Measurements from ENCODE around the gene DNAJB6.

Gene DNAJB6

DNA sequence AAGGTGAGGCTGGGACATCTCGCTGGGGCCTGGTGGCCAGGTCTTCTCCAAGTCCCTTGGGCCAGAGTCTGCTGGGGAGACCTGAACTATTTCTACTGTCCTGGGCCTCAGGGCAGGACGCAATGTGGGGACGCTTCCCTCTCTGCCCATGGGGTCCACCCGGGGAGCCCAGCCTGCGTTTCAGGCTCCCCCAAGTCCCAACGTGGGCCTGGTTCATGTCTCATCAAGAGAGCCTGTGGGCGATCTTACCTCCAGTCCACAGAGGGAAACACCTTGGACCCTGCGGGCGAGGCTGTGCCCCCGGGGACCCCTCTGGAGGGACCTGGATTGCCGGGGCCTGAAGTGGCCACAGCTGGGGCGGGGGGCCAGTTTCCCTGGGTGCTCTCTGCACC, 91.7 kb downstream of the DNAJB6 start:
- no peak for DNase-seq (ENCODE audit: low spot score)

DNA sequence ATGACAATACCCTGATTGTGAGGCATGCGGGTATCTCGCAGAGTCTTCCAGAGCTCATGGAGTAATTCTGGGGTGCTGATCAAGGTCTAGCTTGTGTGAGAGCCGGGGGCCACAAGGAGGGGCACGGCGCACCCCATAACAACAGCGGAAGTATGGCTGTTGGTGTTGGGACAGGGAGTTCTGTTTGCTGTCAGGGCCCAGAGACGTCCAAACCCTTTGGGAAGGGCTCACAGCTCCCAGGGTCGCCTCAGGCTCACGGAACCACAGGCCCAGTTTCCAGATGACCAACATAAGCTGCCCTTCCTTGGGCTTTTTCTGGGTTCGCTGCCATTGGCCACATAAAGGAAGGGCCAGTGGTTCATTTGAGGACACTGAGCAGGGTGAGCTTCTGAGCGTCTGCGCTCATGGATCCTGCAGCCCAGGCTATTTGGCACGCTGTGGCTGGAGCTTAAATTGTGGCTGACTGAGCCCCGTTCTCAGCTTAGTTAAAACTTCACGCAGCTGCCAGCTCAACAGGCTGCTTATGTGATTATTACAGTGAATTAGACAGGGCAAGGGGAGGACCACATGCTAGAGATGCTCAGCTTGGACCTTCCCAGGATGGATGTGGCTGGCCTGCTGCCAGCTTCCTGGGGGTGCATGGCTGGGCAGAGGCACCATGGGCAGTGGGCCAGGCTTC, 92.3 kb downstream of the DNAJB6 start:
- no peak for DNase-seq (ENCODE audit: low spot score)

DNA sequence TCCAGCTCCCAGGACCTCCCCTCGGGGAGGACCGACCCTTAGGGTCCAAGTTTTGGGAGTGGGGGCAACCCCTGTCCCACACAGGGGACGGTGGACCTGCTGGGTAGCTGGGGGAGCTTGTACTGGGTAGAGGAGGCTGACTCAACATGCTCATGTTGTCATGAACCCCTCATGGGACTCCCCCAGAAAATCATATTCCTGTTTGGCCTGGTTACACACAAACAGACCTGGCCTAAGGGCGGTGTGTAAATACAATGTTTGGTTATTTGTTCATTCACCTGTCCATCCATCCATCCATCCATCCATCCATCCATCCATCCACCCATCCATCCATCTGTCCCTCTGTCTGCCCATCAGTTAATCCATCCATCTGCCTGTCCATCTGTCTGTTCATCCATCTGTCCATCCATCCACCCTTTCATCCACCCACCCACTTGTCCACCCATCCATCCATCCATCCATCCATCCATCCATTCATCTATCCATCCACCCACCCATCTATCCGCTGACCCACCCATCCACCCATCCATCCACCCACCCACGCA, 92.9 kb downstream of the DNAJB6 start:
- no peak for DNase-seq (ENCODE audit: low spot score)

DNA sequence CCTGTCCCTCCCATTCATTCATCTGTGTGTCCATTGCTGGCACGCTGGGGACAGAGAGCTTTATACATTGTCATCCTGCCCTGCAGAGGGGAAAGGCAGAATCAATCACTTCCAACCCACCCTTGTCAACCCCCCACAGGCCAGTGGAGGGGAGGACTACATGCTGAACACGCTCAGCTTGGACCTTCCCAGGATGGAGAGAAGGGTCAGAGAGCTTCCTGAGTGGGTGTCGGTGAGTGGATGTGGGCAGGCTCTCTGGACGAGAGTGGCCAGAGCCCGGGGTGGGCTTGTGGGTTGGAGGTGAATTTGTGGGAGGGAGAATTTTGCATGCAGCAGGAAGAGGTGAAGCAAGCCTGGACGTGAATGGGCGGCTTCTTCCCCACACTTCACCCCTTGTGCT, 93.9 kb downstream of the DNAJB6 start:
- no peak for DNase-seq (ENCODE audit: low spot score)

DNA sequence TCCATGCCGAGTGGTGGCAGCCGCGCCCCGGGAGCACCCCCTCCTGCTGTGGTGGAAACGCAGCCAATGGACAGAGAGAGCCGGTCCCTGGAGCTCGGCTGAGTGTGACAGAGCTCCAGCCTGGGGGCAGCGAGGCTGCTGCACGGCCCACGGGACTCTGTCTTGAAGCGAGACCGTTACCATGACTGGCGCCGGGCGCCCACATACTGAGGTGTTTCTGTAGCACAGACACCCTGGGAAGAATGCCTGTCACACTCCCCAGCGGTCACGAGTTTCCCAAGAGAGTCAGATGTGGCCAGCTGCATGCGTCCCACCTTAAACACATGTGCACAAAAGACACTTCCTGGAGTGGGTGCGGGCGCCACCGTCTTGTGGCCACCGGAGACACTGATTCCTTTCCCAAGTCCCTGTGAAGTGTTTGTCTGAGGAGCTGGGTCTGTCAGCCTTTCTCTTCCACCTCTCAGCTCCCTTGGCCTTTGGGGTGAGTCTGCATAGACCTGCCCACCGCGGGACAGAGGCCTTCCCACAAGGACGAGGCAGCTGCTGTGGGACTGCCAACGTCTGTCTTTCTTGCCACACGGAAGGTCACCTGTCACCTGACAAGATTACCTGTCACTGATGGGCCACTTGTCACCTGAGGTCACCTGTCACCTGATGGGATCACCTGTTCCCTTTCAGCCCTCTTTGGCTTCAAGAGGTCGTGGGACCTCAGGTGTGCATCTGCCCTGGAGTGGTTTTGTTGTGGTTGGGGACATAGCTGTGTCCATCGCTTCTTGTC, 94.6 kb downstream of the DNAJB6 start:
- no peak for DNase-seq (ENCODE audit: low spot score)

DNA sequence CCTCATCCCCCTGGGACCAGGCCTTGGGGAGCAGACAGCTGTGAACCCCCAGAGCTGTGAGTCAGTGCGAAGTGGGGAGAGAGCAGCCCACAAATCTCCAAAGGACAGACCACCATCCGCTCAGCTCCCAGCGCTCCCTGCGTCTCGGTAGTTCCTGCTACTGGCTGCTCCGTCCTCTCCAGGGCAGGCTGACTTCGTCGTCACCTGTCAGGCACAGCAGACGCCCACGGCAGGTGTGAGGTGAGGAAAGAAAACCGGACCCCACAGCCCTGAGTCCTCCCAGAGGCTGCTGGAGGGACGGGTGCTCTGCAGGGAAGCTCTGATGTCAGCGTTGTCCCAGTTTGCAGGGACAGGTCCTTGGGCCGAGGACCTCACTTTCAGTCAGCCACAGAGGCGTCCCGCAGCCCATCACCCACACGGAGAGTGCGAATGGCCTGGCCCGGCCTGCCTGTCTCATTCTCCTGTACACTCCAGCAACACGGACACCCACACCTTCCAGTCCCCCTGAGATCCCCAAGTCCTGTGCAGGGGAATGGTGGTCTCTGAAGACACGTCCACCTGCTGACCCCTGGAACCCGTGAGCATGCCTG, 95.2 kb downstream of the DNAJB6 start:
- DNase-seq (ENCODE audit: low spot score): no peak

DNA sequence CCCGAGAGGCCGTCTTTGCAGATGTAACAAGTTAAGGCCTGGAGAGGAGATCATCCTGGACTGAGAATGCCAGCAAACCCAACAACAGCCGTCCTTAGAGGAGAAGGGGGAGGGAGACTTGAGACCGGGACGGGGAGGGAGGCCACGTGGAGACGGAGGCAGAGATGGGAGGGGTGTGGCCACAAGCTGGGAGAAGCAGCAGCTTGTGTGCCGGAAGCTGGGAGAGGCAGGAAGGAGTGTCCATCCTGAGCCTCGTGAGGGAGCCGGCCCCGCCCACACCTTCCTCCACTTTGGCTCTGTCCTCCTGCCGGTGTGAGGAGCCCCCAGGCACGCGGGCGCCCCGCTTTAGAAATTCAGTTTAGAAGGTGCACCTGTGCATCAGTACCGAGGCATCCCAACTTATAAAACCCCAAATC, 95.7 kb downstream of the DNAJB6 start:
- no peak for DNase-seq (ENCODE audit: low spot score)

DNA sequence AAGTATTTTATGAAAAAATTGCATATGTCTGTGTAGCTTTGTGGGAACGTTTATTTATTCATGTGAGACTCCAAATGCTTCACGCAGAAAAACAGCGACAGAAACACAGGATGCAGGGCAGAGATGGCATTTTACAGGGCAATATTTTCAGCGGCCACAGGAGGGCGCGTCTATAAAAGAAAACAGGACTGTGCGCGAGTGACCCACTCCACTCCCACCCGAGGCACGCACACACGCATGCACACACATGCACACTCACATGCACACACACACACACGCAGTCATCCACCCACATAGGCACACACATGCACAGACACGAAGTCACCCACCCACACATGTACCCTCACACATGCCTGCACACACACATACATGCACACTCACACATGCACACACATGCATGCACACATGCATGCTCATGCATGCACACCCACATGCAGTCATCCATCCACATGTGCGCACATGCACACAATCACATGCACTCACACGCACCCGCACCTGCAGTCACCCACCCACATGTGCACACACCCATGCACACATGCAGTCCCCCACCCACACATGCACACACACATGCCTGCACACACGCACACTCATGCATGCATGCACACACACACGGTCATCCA, 96.3 kb downstream of the DNAJB6 start:
- DNase-seq (ENCODE audit: low spot score): peak; percentile 74

DNA sequence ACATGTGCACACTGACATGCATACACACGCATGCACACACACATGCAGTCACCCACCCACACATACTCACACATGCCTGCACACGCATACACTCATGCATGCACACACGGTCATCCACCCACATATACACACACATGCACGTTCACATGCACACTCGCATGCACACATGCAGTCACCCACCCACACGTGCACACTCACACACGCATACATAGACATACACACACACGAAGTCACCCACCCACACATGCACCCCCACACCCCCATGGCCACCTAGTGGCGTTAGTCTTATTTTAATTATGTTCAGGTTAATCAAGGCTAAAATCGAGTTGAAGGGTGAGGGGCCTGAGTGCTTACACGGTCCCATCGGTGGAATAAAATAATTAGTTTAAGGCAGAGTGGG, 96.8 kb downstream of the DNAJB6 start:
- no peak for DNase-seq (ENCODE audit: low spot score)

DNA sequence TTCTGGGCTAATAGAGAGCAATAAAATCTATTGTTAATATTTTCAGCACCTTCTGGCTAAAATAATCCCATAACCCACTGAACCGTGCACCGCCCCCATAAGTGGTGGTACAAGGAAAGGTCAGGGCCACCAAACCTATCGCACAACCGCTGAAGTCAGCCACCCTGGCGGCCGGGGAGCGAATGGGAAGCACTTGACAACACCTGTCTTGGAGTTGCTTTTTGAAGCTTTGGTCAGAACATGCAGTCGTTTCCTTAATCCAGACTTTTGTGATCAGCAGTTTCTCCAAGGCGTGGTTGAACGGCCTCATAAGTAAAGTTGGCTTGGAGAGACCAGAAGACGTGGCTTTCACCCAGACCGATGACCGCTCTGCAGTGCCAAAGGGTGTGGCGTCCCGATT, 97.4 kb downstream of the DNAJB6 start:
- no peak for DNase-seq (ENCODE audit: low spot score)

DNA sequence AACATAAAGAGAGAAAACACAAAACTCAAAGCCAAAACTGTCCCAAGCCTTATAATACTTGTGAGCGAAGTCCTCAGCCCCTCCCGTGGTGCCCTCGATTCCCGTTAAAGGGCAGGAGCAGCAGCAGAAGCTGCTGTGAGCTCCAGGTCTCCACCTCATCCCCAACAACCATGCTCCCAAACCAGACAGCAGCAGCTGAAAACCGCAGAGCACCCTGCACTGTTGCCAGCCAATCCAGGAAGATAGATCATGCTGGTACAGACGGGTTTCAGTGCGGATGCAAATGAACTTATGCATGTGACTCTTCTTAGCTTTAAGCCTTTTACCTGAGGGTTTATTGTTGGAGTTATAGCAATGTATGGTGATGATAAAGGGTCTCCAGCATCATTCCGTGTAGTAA, 97.9 kb downstream of the DNAJB6 start:
- no peak for DNase-seq (ENCODE audit: low spot score)

DNA sequence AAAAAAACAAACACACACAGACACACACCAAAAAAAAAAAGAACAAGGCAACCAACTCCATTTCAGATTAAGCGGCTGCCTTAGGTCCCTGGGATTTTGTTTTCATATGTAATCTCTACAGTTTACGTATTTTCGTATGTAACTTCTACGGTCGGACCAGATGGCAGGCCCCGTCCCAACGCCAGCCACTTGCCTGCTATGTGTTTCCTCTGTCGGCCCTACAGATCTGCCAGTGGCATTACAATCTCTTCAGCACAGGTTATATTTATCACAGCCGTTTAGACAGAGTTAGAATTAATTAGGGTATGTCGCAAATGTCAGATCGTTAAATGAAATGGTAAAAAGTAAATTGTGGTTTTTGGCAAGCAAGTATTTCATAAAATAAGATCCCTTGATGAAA, 99.3 kb downstream of the DNAJB6 start:
- no peak for DNase-seq (ENCODE audit: low spot score)

DNA sequence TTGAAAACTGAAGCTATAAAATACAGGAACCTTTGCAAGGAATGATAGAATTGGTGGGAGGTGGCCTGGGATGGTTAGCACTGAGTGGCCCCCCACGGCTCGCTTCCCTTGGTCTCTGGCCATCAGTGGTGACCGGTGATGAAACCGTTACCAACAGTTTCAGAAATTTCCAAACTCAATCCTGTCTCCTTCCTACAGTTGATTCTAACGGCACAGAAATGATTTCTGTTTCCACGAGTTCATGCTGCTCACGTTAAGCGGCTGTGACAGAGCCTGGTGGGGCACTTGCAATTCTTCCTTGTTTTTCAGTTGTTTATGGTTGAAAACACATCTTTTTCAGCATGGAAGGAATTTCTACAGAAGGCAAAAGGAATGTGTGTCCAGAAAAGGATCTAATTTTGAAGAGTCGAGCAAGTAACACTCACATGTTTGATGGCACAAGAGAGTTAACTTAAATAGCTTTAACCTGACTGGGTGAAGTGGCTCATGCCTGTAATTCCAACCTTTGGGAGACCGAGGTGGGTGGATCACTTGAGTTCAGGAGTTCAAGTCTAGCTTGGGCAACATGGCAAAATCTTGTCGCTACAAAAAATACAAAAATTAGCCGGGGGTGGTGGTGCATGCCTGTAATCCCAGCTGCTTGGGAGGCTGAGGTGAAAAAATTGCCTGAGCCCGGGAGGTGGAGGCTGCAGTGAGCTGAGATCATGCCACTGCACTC, 100.1 kb downstream of the DNAJB6 start:
- no peak for DNase-seq (ENCODE audit: low spot score)

DNA sequence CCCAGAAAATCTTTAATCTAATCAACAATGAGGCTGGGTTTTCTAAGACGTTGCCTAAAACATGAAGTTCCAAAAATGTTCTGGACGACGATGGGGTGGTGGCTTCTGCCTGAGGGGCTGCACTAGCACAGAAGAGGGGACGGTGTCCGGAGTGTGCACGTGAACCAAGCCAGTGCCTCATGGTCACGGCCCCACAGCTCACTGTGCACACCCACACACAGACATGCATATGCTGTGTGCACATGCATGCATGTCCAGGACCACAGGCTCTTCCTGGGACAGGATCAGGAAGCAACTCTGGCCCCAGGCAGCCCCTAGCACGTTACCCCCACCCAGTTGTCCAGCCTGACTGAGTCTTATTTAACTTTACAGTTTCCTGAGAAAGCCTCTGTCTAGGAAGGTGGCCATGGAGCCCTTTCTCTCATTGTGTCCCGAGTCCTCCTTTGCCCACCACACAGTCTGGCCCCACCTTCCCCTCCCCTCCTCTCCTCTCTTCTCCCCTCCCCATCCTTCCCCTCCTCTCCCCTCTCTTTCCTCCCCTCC, 100.8 kb downstream of the DNAJB6 start:
- DNase-seq (ENCODE audit: low spot score): no peak

DNA sequence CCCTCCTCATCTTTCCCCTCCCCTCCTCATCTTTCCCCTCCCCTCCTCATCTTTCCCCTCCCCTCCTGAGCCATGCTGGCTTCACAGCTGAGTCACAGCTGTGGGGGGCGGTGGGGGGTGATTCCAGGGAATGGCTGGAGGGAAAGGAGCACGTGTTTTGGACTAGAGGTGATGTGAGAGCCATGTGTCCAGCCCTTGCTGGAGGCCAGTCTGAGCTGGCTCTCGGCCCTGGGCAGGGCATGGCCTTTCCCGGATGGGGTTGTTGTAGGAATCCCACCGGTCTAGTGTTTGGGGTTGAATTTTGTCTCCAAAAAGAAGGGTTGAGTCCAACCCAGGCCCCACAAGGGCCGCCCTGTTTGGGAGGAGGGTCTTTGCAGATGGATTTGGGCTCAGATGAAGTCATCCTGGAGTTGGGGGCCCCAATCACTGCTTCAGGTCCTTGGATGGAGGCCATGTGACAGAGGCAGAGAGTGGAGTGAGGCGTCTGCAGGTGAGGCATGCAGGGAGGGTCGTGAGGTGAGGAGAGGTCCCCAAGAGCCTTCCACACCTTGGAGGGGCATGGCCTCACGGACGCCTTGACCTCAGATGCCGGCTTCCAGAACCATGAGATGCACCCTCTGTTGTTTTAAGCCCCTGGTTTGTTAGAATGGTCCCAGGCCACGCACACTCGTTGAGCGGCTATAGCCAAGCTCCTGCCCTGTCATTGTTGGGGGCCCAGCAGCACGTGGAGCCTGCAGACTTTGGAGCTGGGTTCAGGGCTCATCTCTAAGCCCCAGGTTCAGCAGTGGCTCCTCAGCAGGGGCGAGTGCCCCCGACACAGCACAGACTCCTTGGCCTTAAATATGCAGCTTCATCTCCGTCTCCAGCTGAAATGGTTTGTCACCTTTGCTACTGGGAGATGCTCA, 101.6 kb downstream of the DNAJB6 start:
- DNase-seq (ENCODE audit: low spot score): no peak

DNA sequence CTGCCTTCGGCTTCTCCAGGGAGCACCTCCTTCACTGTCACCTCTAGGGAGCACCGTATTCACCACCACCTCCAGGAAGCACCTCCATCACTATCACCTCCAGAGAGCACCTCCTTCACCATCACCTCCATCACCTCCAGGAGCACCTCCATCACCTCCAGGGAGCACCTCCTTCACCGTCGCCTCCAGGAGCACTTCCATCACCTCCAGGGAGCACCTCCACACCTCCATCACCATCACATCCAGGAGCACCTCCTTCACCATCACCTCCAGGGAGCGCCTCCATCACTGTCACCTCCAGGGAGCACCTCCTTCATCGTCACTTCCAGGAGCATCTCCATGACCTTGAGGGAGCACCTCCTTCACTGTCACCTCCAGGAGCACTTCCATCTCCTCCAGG, 102.3 kb downstream of the DNAJB6 start:
- DNase-seq (ENCODE audit: low spot score): no peak

DNA sequence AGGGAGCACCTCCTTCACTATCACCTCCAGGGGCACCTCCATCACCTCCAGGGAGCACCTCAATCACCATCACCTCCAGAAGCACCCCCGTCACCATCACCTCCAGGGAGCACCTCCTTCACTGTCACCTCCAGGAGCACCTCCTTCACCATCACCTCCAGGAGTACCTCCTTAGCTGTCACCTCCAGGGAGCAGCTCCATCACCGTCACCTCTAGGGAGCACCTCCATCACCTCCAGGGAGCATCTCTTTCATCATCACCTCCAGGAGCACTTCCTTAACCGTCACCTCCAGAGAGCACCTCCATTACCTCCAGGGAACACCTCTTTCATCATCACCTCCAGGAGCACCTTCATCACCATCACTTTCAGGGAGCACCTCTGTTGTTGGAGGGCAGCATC, 103.0 kb downstream of the DNAJB6 start:
- no peak for DNase-seq (ENCODE audit: low spot score)

DNA sequence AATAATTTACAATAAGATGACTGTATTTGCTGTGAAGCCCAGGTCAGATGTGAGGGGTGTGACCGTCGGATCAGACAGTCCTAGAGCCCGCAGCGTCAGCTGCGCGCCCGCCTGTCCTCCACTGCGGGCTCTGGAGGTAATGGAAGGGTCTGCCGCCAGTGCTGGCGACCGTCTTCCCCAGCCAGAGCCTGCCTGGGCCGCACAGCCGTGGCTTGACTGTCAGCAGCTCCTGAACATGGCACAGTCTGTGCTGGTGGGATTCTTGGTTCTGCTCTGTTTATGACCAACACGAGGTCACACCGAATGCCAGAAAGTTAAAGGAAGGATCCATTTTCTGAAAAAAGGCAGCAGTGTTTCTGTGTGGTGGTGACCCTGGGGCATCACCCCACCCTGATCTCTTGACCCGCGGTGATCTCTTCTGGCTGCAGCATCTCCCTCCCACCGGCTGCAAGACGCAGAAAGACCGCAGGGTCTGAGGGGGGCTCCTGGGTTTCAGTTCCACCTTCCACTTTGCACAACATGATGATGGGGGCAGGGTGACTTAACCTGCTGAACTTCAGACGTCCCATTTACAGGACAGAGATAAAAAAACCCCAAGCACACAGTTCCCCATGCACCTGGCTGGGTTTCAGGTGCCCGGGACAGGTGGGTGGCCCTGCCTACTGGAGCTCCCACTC, 103.7 kb downstream of the DNAJB6 start:
- no peak for DNase-seq (ENCODE audit: low spot score)

DNA sequence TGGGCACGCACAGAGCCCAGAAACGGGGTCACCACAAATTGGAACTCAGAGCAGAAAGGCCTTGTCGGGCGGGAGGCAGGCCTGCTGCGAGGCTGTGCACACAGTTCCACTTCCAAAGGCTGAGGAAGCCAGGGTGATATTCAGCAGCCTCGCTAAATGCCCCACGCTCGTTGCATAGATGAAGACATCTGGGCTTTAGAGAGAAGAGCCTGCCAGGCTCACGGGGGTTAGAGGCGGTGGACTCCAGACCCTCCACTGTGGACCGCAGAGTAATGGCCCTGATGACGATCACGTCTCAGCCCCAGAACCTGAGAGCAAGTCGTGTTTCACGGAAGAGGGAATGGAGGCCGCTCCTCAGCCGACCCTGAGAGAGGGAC, 104.2 kb downstream of the DNAJB6 start:
- DNase-seq (ENCODE audit: low spot score): no peak

DNA sequence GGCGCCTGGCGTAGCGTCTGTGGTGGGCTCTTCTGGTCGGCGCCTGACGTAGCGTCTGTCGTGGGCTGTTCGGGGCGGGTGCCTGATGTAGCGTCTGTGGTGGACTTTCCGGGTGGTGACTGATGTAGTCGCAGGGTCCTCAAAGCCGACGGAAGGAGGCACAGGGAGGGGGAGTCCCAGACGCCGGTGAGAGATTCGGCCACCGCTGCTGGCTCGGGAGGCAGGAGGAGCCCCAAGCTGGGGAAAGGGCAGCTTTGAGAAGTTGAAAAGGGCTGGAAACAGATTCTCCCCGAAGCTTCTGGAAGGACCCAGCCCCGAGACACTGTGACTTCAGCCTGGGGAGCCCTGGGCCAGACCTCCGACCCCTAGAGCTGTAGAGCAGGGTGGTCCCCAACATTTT, 105.7 kb downstream of the DNAJB6 start:
- no peak for DNase-seq (ENCODE audit: low spot score)
